HepG2 (cell line): ENCODE results near the gene RBM44. TPM values are rescaled to one million over a fixed set of nuclear protein-coding genes. Genes with fewer than 3 reads are reported as not detected.
A peak's percentile ranks its signal among the peaks of the same experiment; 100 is the strongest.

Experiments
- AFF4 ChIP-seq: sonication (generic); formaldehyde crosslinking; IDR thresholded peaks from 2 replicates; pipeline ENCODE4 v1.4.0; 2020; ENCODE audit warnings: missing genetic modification reagents
- CAMTA2 ChIP-seq: sonication (generic); formaldehyde crosslinking; IDR thresholded peaks from 2 replicates; pipeline ENCODE4 v1.4.0; 2020; ENCODE audit warnings: mild to moderate bottlenecking, missing genetic modification reagents, borderline replicate concordance
- CBX5 ChIP-seq: sonication (generic); formaldehyde crosslinking; IDR thresholded peaks from 2 replicates; pipeline ENCODE4 v1.4.0; 2020; ENCODE audit warnings: missing genetic modification reagents, borderline replicate concordance
- CEBPG ChIP-seq: IDR thresholded peaks from 2 replicates; pipeline ENCODE4 v1.6.1; 2016
- EEA1 ChIP-seq: sonication (generic); formaldehyde crosslinking; IDR thresholded peaks from 2 replicates; pipeline ENCODE4 v1.5.1; 2020; ENCODE audit warnings: mild to moderate bottlenecking, missing genetic modification reagents, borderline replicate concordance
- FOXA3 ChIP-seq: IDR thresholded peaks from 2 replicates; pipeline ENCODE4 v1.6.1; 2016; ENCODE audit warnings: missing genetic modification reagents, missing compliant biosample characterization
- FOXC1 ChIP-seq: sonication (generic); formaldehyde crosslinking; IDR thresholded peaks from 2 replicates; pipeline ENCODE4 v1.8.0; 2022; ENCODE audit warnings: mild to moderate bottlenecking, missing genetic modification reagents, borderline replicate concordance
- GATAD2A ChIP-seq: IDR thresholded peaks from 2 replicates; pipeline ENCODE4 v1.6.1; 2016
- MEIS1 ChIP-seq: sonication (generic); formaldehyde crosslinking; IDR thresholded peaks from 2 replicates; pipeline ENCODE4 v1.9.0; 2021; ENCODE audit warnings: mild to moderate bottlenecking, missing genetic modification reagents, moderate library complexity, borderline replicate concordance
- MIER3 ChIP-seq: IDR thresholded peaks from 2 replicates; pipeline ENCODE4 v1.6.1; 2016; ENCODE audit warnings: missing compliant biosample characterization, borderline replicate concordance
- NONO ChIP-seq, 2 experiments: fragments of 450-650 bp in 1 of 2; sonication (generic) in 1 of 2; formaldehyde crosslinking in 1 of 2; IDR thresholded peaks in 1 of 2; conservative IDR thresholded peaks in 1 of 2; 2 replicates each; pipeline versions ENCODE4 v1.6.1 to v1.8.0; 2017 to 2022; ENCODE audit warnings: mild to moderate bottlenecking in 1 of 2, missing genetic modification reagents in 1 of 2, moderate library complexity in 1 of 2
- TFAP4 ChIP-seq: sonication (generic); IDR thresholded peaks from 2 replicates; pipeline ENCODE4 v1.6.1; 2016; ENCODE audit warnings: low read depth, borderline replicate concordance
- TFDP2 ChIP-seq: sonication (generic); formaldehyde crosslinking; IDR thresholded peaks from 2 replicates; pipeline ENCODE4 v1.4.0; 2020; ENCODE audit warnings: missing genetic modification reagents
- THAP11 ChIP-seq: IDR thresholded peaks from 2 replicates; pipeline ENCODE4 v1.6.1; 2016; ENCODE audit warnings: missing biosample characterization, missing genetic modification reagents
- ZKSCAN8 ChIP-seq: IDR thresholded peaks from 2 replicates; pipeline ENCODE4 v1.6.1; 2016; ENCODE audit warnings: borderline replicate concordance, missing genetic modification reagents, missing compliant biosample characterization
- ZNF225 ChIP-seq: sonication (generic); formaldehyde crosslinking; IDR thresholded peaks from 2 replicates; pipeline ENCODE4 v1.4.0; 2020; ENCODE audit warnings: mild to moderate bottlenecking, missing genetic modification reagents
- ZNF230 ChIP-seq: sonication (generic); formaldehyde crosslinking; IDR thresholded peaks from 2 replicates; pipeline ENCODE4 v1.4.0; 2020; ENCODE audit warnings: mild to moderate bottlenecking, missing genetic modification reagents
- ZNF232 ChIP-seq: sonication (generic); formaldehyde crosslinking; IDR thresholded peaks from 2 replicates; pipeline ENCODE4 v1.4.0; 2020; ENCODE audit warnings: missing genetic modification reagents, borderline replicate concordance
- ZNF253 ChIP-seq: sonication (generic); formaldehyde crosslinking; IDR thresholded peaks from 2 replicates; pipeline ENCODE4 v1.8.0; 2022; ENCODE audit warnings: mild to moderate bottlenecking, missing genetic modification reagents, borderline replicate concordance
- ZNF800 ChIP-seq: sonication (generic); formaldehyde crosslinking; IDR thresholded peaks from 2 replicates; pipeline ENCODE4 v1.4.0; 2020; ENCODE audit warnings: missing genetic modification reagents
- polyA plus RNA-seq, 8 experiments: library from polyadenylated mRNA; depleted of rRNA in 3 of 8; stranded (reverse) in 7 of 8; unstranded in 1 of 8; fragments of >200 nt; fragmentation: Illumina TruSeq in 4 of 8; extraction: Trizol in 4 of 8; gene quantifications; 2 replicates each; pipeline versions ENCODE4 v1.2.1 to v1.2.3, GENCODE V29; 2011 to 2016; ENCODE audit warnings: low read depth in 4 of 8, missing spikeins in 1 of 8, mixed read lengths in 1 of 8; ENCODE audit not compliant: insufficient read depth in 1 of 8
- total RNA-seq, 5 experiments: library from RNA; depleted of rRNA; stranded (reverse); fragments of >200 nt; fragmentation: Illumina TruSeq; extraction: Trizol; gene quantifications; 2 replicates each; pipeline ENCODE4 v1.2.3, GENCODE V29; 2016; ENCODE audit warnings: low read depth in 1 of 5

The RBM44 gene
- total and polyA plus RNA-seq, 2 of the 13 experiments (the other 11 are each of a cell fraction or from before 2014, with no cell fraction given): 0.13 to 0.50 TPM

- TF ChIP-seq AFF4 (CRISPR knock-in tag) (no peak), ZNF232 (no peak), TFDP2 (CRISPR knock-in tag) (no peak), THAP11 (peak; percentile 63), TFAP4 (peak; percentile 91; the same call in 1 of the 2 replicates), NONO (IDR thresholded peaks at IDR 0.05) (no peak), NONO (CRISPR knock-in tag; conservative IDR thresholded peaks at IDR 0.05) (no peak; the same call in 1 of the 2 replicates), GATAD2A (CRISPR knock-in tag) (peak; percentile 69), CEBPG (CRISPR knock-in tag) (0 out of 2 replicates have a peak, but pooled peaks have one; percentile 25), MIER3 (CRISPR knock-in tag) (0 out of 2 replicates have a peak, but pooled peaks have one; percentile 44), ZNF800 (CRISPR knock-in tag) (peak; percentile 96), ZNF253 (CRISPR knock-in tag) (peak; percentile 69; the same call in 1 of the 2 replicates), FOXC1 (0 out of 2 replicates have a peak, but pooled peaks have one; percentile 49), MEIS1 (CRISPR knock-in tag) (0 out of 2 replicates have a peak, but pooled peaks have one; percentile 27), ZKSCAN8 (peak; percentile 72; the same call in 1 of the 2 replicates), ZNF230 (no peak), FOXA3 (CRISPR knock-in tag) (peak; percentile 44; the same call in 1 of the 2 replicates), CBX5 (CRISPR knock-in tag) (peak; percentile 79; the same call in 1 of the 2 replicates), CAMTA2 (CRISPR knock-in tag) (peak; percentile 63; the same call in 1 of the 2 replicates), EEA1 (no peak), ZNF225 (0 out of 2 replicates have a peak, but pooled peaks have one; percentile 39)
Observed at GRCh38 chr2:237858294-237859081, 59.9 kb downstream of the RBM44 start (continued).
